Activated B cell treated with CpG ODN at 0.5 μM for 24 hours (primary cell): ENCODE results near the gene NWD2. TPM values are rescaled to one million over a fixed set of nuclear protein-coding genes. Genes with fewer than 3 reads are reported as not detected.

Experiments used
- ATAC-seq: fragments of 200-7000 bp; cut with Tn5 transposase; one replicate; pipeline ENCODE4 v1.10.0; 2021; ENCODE audit warnings: low read depth, mild to moderate bottlenecking, moderate library complexity
- CTCF ChIA-PET: fragments of 350-600 bp; sonication (Branson Sonifier 250); formaldehyde crosslinking; loops from one replicate; lab custom pipeline; 2021; ENCODE audit warnings: antibody characterized with exemption; lab: Charles Lee
- POLR2A ChIA-PET: fragments of 350-600 bp; sonication (Branson Sonifier 250); formaldehyde crosslinking; loops from one replicate; lab custom pipeline; 2021; ENCODE audit warnings: antibody characterized with exemption; lab: Charles Lee
- DNase-seq: peaks from one replicate; pipeline ENCODE4 v3.0.0; 2022
- H3K27ac Mint-ChIP-seq: one replicate; pipeline ENCODE4 v1.8.0; 2020; ENCODE audit warnings: mixed read lengths
- H3K27me3 Mint-ChIP-seq: one replicate; pipeline ENCODE4 v1.8.0; 2021; ENCODE audit warnings: mixed read lengths
- H3K36me3 Mint-ChIP-seq: one replicate; pipeline ENCODE4 v1.8.0; 2021; ENCODE audit warnings: low read depth, mixed read lengths
- H3K4me1 Mint-ChIP-seq: one replicate; pipeline ENCODE4 v1.8.0; 2021; ENCODE audit warnings: mixed read lengths
- H3K4me3 Mint-ChIP-seq: one replicate; pipeline ENCODE4 v1.8.0; 2020; ENCODE audit warnings: mild to moderate bottlenecking, mixed read lengths
- H3K9me3 Mint-ChIP-seq: one replicate; pipeline ENCODE4 v1.8.0; 2020; ENCODE audit warnings: mixed read lengths
- CTCF ChIP-seq: fragments of 200-600 bp; IDR thresholded peaks from one replicate; pipeline ENCODE4 v1.8.0; 2022; ENCODE audit warnings: antibody characterized with exemption, mild to moderate bottlenecking
- intact Hi-C: fragments of 100-400 bp; cut with micrococcal nuclease; formaldehyde crosslinking; loops from one replicate; pipeline ENCODE4 v1.15.1; 2024
- total RNA-seq: library from RNA; stranded (reverse); gene quantifications from 2 replicates; pipeline ENCODE4 v1.2.3, GENCODE V29; 2022

The NWD2 gene
- total RNA-seq, 1 donor from 2014 or later: not detected

- ATAC-seq (peak; percentile 77), DNase-seq (peak; percentile 26)
- ChIA-PET POLR2A (no interaction called here), CTCF (interaction anchor here (0.7 to 3.1 kb wide), 2 partner anchors 34 to 113 kb away, joined by 3 to 12 read pairs; no protein-coding TSS in a partner anchor)
- Mint-ChIP-seq H3K36me3 (no peaks in the 10 kb centered on the region), H3K27ac (no peak overlapping the region), H3K9me3 (no peaks in the 10 kb centered on the region), H3K4me3 (peak overlapping the region; percentile 69), H3K4me1 (peaks cover 14% of the 10 kb centered on the region), H3K27me3 (peaks cover 57% of the 10 kb centered on the region)
- no peak for TF ChIP-seq CTCF
- intact Hi-C loops: loop anchor here (1.0 kb wide), 3 partner anchors 113 to 582 kb away; no protein-coding TSS in a partner anchor
Observed at GRCh38 chr4:37453281-37453998, 208.9 kb downstream of the NWD2 start.

- Mint-ChIP-seq H3K4me1 (peaks cover 14% of the 10 kb centered on the region), H3K9me3 (no peaks in the 10 kb centered on the region), H3K27me3 (peaks cover 61% of the 10 kb centered on the region), H3K4me3 (peak overlapping the region; percentile 44), H3K36me3 (no peaks in the 10 kb centered on the region), H3K27ac (no peak overlapping the region)
- DNase-seq: no peak
- POLR2A ChIA-PET: interaction anchor here (0.6 kb wide), 1 partner anchor 1209 kb away, joined by 4 read pairs; no protein-coding TSS in a partner anchor
- intact Hi-C loops: loop anchor here (1.0 kb wide), 3 partner anchors 112 to 581 kb away; no protein-coding TSS in a partner anchor
- CTCF ChIA-PET: interaction anchor here (3.1 kb wide), 1 partner anchor 112 kb away, joined by 12 read pairs; no protein-coding TSS in a partner anchor
- no peak for TF ChIP-seq CTCF
- ATAC-seq: no peak
Observed at GRCh38 chr4:37453999-37454800, 209.7 kb downstream of the NWD2 start.

GRCh38 chr4:37455301-37456131 lies 211.0 kb downstream of the NWD2 start:
- DNase-seq (no peak), ATAC-seq (no peak)
- CTCF ChIA-PET: interaction anchor here (3.1 kb wide), 1 partner anchor 111 kb away, joined by 12 read pairs; no protein-coding TSS in a partner anchor
- Mint-ChIP-seq H3K9me3 (no peaks in the 10 kb centered on the region), H3K27me3 (peaks cover 61% of the 10 kb centered on the region), H3K4me1 (peaks cover 14% of the 10 kb centered on the region), H3K4me3 (no peak overlapping the region), H3K27ac (no peak overlapping the region), H3K36me3 (no peaks in the 10 kb centered on the region)
- intact Hi-C loops: no loop called here
- POLR2A ChIA-PET: no interaction called here
- no peak for TF ChIP-seq CTCF

DNA sequence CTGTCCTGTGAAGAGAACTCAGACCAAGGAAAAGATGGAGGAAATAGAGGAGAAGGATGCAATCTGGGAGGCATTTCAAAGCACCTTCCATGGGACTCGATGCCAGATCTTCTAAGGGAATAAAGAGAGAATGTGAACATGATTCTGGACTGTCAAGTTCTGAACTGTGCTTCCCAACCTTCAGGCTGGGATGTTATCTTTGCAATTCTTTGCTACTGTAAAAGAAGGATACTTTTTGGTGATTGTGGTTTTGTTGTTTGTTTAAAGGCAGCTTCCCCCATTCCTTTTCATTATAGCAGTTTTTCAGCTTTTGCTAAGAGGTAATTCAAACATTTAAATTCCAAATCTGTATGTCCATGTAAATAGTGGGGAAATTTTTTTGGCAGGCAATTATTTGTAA lies 217.3 kb downstream of the NWD2 start:
- DNase-seq: no peak
- no peak for TF ChIP-seq CTCF
- H3K27ac Mint-ChIP-seq: no peak overlapping the region
- no peak overlapping the region for H3K4me3 Mint-ChIP-seq
- no peak for ATAC-seq
- ChIA-PET POLR2A (no interaction called here), CTCF (no interaction called here)
- intact Hi-C loops: no loop called here
- no peaks in the 10 kb centered on the region for H3K9me3 Mint-ChIP-seq
- H3K36me3 Mint-ChIP-seq: no peaks in the 10 kb centered on the region
- peaks cover 4% of the 10 kb centered on the region for H3K4me1 Mint-ChIP-seq
- peaks cover 34% of the 10 kb centered on the region for H3K27me3 Mint-ChIP-seq
